ENCODE results near the gene MB.

Gene MB

GRCh38 chr22:35559354-35560005 lies 57.6 kb downstream of the MB start:
- no peak for DNase-seq (ENCODE audit: low read depth, low spot score)
- no peak overlapping the region for H3K27ac ChIP-seq

GRCh38 chr22:35558719-35559118 lies 58.4 kb downstream of the MB start:
- no peak overlapping the region for H3K27ac ChIP-seq
- no peak for DNase-seq (ENCODE audit: low read depth, low spot score)

- no peak for DNase-seq (ENCODE audit: low read depth, low spot score)
Measured at GRCh38 chr22:35558031-35558430, 59.1 kb downstream of the MB start.

More at GRCh38 chr22:35558031-35558430, 59.1 kb downstream of the MB start:
- H3K27ac ChIP-seq = no peak overlapping the region
